HG03469 (cell line): ENCODE measurements around the gene TMEM106B.
"Not testable (repeated sequence)": the region's sequence is repeated elsewhere in the genome, so short reads cannot be mapped to it uniquely, and the experiment has no call there.

ENCODE experiments used
- ATAC-seq: cut with Tn5 transposase; IDR thresholded peaks from one replicate; pipeline ENCODE4 v1.9.1; 2021; ENCODE audit warnings: mild to moderate bottlenecking, moderate library complexity, moderate number of reproducible peaks; ENCODE audit not compliant: unreplicated experiment

TMEM106B gene

GRCh38 chr7:12211054-12211710 is at the start of gene TMEM106B:
Gene TMEM106B (plus strand): TSS chr7:12211294. CDS start chr7:12214811, 3,517 bp downstream.
- peak; percentile 96 for ATAC-seq

GRCh38 chr7:12162415-12163113 is 48.5 kb upstream of the TMEM106B start:
- ATAC-seq: no peak

GRCh38 chr7:12168065-12168464 is 43.0 kb upstream of the TMEM106B start:
- not testable (repeated sequence) for ATAC-seq

GRCh38 chr7:12169981-12170820 is 40.9 kb upstream of the TMEM106B start:
- ATAC-seq: not testable (repeated sequence)

- no peak for ATAC-seq
These were observed 37.4 kb upstream of the TMEM106B start for GRCh38 chr7:12173671-12174070.

GRCh38 chr7:12174931-12175330 is 36.2 kb upstream of the TMEM106B start:
- no peak for ATAC-seq

GRCh38 chr7:12178317-12178716 is 32.8 kb upstream of the TMEM106B start:
- ATAC-seq: no peak

- ATAC-seq: no peak
These were observed 16.7 kb upstream of the TMEM106B start for GRCh38 chr7:12194426-12194825.

- ATAC-seq: no peak
These were observed 14.7 kb upstream of the TMEM106B start for GRCh38 chr7:12196386-12196785.

GRCh38 chr7:12199363-12199762 is 11.7 kb upstream of the TMEM106B start:
- no peak for ATAC-seq

GRCh38 chr7:12207046-12207445 is 4.0 kb upstream of the TMEM106B start:
- no peak for ATAC-seq

- ATAC-seq: no peak
These were observed 1.9 kb upstream of the TMEM106B start for GRCh38 chr7:12209221-12209620.

GRCh38 chr7:12210179-12211053 is 678 bp upstream of the TMEM106B start:
- peak; percentile 23 for ATAC-seq

- no peak for ATAC-seq
These were observed 804 bp downstream of the TMEM106B start for GRCh38 chr7:12211711-12212485.

GRCh38 chr7:12217311-12217710 is 6.2 kb downstream of the TMEM106B start:
- no peak for ATAC-seq

- ATAC-seq: no peak
These were observed 9.4 kb downstream of the TMEM106B start for GRCh38 chr7:12220389-12221046.

- no peak for ATAC-seq
These were observed 10.3 kb downstream of the TMEM106B start for GRCh38 chr7:12221414-12221813.

- peak; percentile 94 for ATAC-seq
These were observed 11.9 kb downstream of the TMEM106B start for GRCh38 chr7:12222889-12223579.

- not testable (repeated sequence) for ATAC-seq
These were observed 13.9 kb downstream of the TMEM106B start for GRCh38 chr7:12225017-12225416.
